Stimulated activated naive CD4-positive, alpha-beta T cell treated with Interleukin-2 at 50 U/mL for 16 hours (primary cell): ENCODE data around the gene CACNA2D1.
"Not testable (repeated sequence)": the region's sequence is repeated elsewhere in the genome, so short reads cannot be mapped to it uniquely, and the experiment has no call there.

Experiments used
- DNase-seq: peaks from one replicate; lab custom pipeline; 2025; lab: John Stamatoyannopoulos, UW

The CACNA2D1 gene

GRCh38 chr7:82044497-82045080, 399.0 kb downstream of the CACNA2D1 start:
- DNase-seq = no peak

GRCh38 chr7:82039621-82040020, 404.0 kb downstream of the CACNA2D1 start:
- no peak for DNase-seq

- no peak for DNase-seq
Measured at GRCh38 chr7:82036146-82036886, 407.3 kb downstream of the CACNA2D1 start.

- DNase-seq = no peak
Measured at GRCh38 chr7:82035456-82035855, 408.1 kb downstream of the CACNA2D1 start.

GRCh38 chr7:82032901-82033300, 410.7 kb downstream of the CACNA2D1 start:
- DNase-seq = no peak

GRCh38 chr7:82029236-82029913, 414.2 kb downstream of the CACNA2D1 start:
- no peak for DNase-seq

GRCh38 chr7:82028097-82028496, 415.5 kb downstream of the CACNA2D1 start:
- no peak for DNase-seq

- no peak for DNase-seq
Measured at GRCh38 chr7:82021713-82022112, 421.9 kb downstream of the CACNA2D1 start.

- DNase-seq = no peak
Measured at GRCh38 chr7:82021036-82021435, 422.5 kb downstream of the CACNA2D1 start.

- DNase-seq = no peak
Measured at GRCh38 chr7:82019551-82020475, 423.8 kb downstream of the CACNA2D1 start.

- no peak for DNase-seq
Measured at GRCh38 chr7:82018226-82018625, 425.4 kb downstream of the CACNA2D1 start.

- DNase-seq = no peak
Measured at GRCh38 chr7:82017334-82017943, 426.1 kb downstream of the CACNA2D1 start.

- DNase-seq = no peak
Measured at GRCh38 chr7:82015751-82016150, 427.8 kb downstream of the CACNA2D1 start.

GRCh38 chr7:82014574-82014973, 429.0 kb downstream of the CACNA2D1 start:
- DNase-seq = not testable (repeated sequence)

GRCh38 chr7:82012453-82012852, 431.1 kb downstream of the CACNA2D1 start:
- no peak for DNase-seq

GRCh38 chr7:82010416-82010815, 433.2 kb downstream of the CACNA2D1 start:
- DNase-seq = no peak

- DNase-seq = no peak
Measured at GRCh38 chr7:82007315-82007714, 436.3 kb downstream of the CACNA2D1 start.

GRCh38 chr7:82005056-82005455, 438.5 kb downstream of the CACNA2D1 start:
- no peak for DNase-seq

GRCh38 chr7:81993186-81993585, 450.4 kb downstream of the CACNA2D1 start:
- no peak for DNase-seq

GRCh38 chr7:81990395-81990794, 453.2 kb downstream of the CACNA2D1 start:
- no peak for DNase-seq

- no peak for DNase-seq
Measured at GRCh38 chr7:81986723-81987470, 456.7 kb downstream of the CACNA2D1 start.
